Nephron progenitor cell (in vitro differentiated cells): ENCODE measurements around the gene PDXP.
A peak's percentile ranks its signal among the peaks of the same experiment; 100 is the strongest.

Source experiments
- DNase-seq: peaks from one replicate; pipeline ENCODE4 v3.0.0; 2021
- H3K27ac Mint-ChIP-seq: 2 replicates; pipeline ENCODE4 v1.8.0; 2021; ENCODE audit warnings: mild to moderate bottlenecking, moderate library complexity, mixed read lengths
- H3K27me3 Mint-ChIP-seq: 2 replicates; pipeline ENCODE4 v1.8.0; 2021; ENCODE audit warnings: mild to moderate bottlenecking, low read depth, mixed read lengths; ENCODE audit not compliant: poor library complexity
- H3K36me3 Mint-ChIP-seq: 2 replicates; pipeline ENCODE4 v1.8.0; 2021; ENCODE audit warnings: low read depth, mixed read lengths
- H3K4me1 Mint-ChIP-seq: 2 replicates; pipeline ENCODE4 v1.8.0; 2021; ENCODE audit warnings: mixed read lengths
- H3K4me3 Mint-ChIP-seq: 2 replicates; pipeline ENCODE4 v1.8.0; 2021; ENCODE audit warnings: mild to moderate bottlenecking, moderate library complexity, mixed read lengths
- H3K9me3 Mint-ChIP-seq: 2 replicates; pipeline ENCODE4 v1.8.0; 2021; ENCODE audit warnings: mild to moderate bottlenecking, moderate library complexity, mixed read lengths
- TF ChIP-seq, protein P1 (sequence below): fragments of 200-600 bp; sonication (generic); IDR thresholded peaks from 2 replicates; pipeline ENCODE4 v1.5.0; 2021; ENCODE audit warnings: antibody characterized with exemption

The PDXP gene

DNA sequence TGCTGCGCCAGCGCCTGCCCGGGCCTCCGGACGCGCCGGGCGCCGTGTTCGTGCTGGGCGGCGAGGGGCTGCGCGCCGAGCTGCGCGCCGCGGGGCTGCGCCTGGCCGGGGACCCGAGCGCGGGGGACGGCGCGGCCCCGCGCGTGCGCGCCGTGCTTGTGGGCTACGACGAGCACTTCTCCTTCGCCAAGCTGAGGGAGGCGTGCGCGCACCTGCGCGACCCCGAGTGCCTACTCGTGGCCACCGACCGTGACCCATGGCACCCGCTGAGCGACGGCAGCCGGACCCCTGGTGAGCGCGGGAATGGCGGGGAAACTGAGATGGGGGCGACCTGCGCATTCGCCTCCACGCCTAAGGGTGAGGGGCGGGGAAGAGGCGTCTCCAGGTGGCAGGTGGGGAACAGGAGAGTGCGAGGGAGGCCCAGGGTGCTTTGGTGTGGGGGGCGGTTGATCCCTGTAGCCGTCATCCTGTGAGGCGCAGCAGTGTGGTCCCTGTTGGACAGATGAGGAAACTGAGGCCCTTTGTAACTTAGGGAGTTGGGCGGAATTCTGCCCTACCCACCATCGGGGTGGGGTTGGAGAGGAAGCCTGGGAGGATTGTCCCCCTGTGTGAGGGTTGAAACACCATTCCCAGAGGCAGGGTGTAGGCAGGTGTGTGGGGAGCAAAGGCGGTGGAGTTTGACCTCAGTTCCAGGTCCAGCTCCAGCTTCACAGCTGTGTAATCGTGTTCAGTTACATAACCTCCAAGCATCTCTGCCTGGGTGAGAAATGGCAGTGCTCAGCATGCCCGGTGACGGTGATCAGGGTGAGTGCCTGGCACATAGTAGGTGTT lies 758 bp downstream of the PDXP start:
- Mint-ChIP-seq H3K27me3 (no peaks in the 10 kb centered on the region), H3K4me3 (peak overlapping the region; percentile 86), H3K36me3 (peaks cover 6% of the 10 kb centered on the region), H3K9me3 (no peaks in the 10 kb centered on the region), H3K4me1 (peaks cover 46% of the 10 kb centered on the region), H3K27ac (peak overlapping the region; percentile 71)
- DNase-seq = peak; percentile 48
- TF ChIP-seq, protein P1, sequence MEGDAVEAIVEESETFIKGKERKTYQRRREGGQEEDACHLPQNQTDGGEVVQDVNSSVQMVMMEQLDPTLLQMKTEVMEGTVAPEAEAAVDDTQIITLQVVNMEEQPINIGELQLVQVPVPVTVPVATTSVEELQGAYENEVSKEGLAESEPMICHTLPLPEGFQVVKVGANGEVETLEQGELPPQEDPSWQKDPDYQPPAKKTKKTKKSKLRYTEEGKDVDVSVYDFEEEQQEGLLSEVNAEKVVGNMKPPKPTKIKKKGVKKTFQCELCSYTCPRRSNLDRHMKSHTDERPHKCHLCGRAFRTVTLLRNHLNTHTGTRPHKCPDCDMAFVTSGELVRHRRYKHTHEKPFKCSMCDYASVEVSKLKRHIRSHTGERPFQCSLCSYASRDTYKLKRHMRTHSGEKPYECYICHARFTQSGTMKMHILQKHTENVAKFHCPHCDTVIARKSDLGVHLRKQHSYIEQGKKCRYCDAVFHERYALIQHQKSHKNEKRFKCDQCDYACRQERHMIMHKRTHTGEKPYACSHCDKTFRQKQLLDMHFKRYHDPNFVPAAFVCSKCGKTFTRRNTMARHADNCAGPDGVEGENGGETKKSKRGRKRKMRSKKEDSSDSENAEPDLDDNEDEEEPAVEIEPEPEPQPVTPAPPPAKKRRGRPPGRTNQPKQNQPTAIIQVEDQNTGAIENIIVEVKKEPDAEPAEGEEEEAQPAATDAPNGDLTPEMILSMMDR = no peak

DNA sequence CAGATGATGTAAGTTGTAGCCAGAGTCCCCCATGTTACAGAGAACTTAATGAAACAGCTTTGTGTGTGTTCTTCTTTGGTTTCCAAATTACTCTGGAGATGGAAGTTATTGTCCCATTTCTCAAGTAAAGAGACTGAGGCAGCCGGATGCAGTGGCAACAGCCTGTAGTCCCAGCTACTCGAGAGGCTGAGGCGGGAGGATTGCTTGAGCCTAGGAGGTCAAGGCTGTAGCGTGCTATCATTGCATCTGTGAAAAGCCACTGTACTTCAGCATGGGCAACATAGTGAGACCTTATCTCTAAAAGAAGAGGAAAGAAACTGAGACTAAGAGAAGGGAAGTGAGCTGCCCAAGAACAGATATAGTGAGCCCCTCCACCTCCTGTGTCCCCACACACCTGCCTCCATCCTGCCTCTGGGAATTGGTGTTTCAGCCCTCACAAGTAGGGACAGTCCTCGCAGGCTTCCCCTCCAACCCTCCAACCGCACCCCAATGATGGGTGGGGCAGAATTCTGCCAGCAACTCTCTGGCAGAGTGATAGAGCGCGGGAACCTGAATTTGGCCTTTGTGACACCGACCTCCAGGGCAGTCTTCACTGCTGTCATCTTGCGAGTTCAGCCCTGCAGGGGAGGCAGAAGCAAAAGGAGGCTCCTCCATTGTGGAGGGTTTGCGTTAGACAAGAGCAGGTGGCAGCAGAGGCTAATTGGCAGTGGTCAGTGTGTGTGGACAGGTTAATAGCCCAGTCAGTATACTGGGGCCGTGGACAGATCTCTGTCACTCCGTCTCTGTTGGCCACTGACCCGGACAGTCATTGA lies 1.6 kb downstream of the PDXP start:
- H3K36me3 Mint-ChIP-seq = peaks cover 6% of the 10 kb centered on the region
- no peaks in the 10 kb centered on the region for H3K9me3 Mint-ChIP-seq
- DNase-seq = no peak
- H3K4me3 Mint-ChIP-seq = peak overlapping the region; percentile 86
- TF ChIP-seq, protein P1 = no peak
- peak overlapping the region; percentile 71 for H3K27ac Mint-ChIP-seq
- peaks cover 46% of the 10 kb centered on the region for H3K4me1 Mint-ChIP-seq
- H3K27me3 Mint-ChIP-seq = no peaks in the 10 kb centered on the region

DNA sequence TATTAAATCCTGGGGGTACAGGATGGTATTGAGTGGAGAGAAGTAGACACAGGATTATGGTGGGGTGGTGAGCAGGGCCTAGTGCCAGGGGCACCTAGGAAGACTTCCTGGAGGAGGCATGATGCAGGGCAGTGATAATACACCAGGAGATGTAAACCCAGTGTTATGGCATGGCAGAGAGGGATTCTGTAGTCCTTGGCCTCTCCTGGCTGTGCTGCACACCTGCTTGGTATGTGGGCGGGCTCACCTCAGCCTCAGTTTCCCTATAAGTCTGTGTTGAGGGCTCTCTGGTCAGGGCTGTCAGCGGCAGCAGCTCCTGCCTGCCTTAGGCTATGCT lies 2.2 kb downstream of the PDXP start:
- no peaks in the 10 kb centered on the region for H3K27me3 Mint-ChIP-seq
- H3K9me3 Mint-ChIP-seq = no peaks in the 10 kb centered on the region
- H3K27ac Mint-ChIP-seq = no peak overlapping the region
- H3K4me1 Mint-ChIP-seq = peaks cover 46% of the 10 kb centered on the region
- H3K4me3 Mint-ChIP-seq = peak overlapping the region; percentile 86
- TF ChIP-seq, protein P1 = no peak
- peaks cover 6% of the 10 kb centered on the region for H3K36me3 Mint-ChIP-seq
- no peak for DNase-seq

DNA sequence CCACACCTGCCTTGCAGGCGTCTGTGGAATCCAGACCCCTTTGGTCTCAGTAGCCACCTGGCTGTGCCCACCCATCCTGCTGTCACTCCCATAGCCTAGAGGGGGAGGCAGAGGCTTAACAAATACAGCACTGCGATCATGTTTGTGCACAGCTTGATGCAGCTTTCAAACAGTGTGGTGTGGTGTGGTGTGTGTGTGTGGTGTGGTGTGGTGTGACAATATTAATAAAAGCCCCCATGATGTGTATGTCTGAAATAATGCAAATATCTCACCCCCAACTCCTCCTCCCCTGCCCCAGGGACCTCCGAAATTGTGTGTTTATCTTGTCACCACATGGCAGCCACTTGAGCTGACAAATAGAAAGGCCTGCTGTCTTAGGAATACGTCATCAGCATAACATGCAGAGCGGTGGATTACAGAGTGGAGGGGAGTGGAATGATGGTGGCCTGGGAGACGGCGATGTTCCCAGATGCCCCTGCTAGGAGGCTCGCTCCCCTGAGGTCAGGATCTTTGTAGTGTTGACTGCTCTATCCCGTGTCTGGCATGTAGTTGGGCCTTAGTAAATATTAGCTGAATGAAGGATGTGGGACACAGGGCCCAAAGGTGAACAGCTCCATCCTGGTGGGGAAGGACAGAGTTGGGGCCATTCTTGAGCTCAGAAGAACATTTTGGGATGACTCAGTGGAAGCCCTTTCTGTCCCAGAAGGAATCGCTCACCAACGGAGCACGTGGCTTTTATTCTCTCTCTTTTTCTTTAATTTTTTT lies 2.8 kb downstream of the PDXP start:
- Mint-ChIP-seq H3K9me3 (no peaks in the 10 kb centered on the region), H3K27me3 (no peaks in the 10 kb centered on the region), H3K27ac (peak overlapping the region; percentile 43), H3K4me1 (peaks cover 48% of the 10 kb centered on the region), H3K36me3 (peaks cover 12% of the 10 kb centered on the region), H3K4me3 (peak overlapping the region; percentile 86)
- no peak for DNase-seq
- TF ChIP-seq, protein P1 = no peak

DNA sequence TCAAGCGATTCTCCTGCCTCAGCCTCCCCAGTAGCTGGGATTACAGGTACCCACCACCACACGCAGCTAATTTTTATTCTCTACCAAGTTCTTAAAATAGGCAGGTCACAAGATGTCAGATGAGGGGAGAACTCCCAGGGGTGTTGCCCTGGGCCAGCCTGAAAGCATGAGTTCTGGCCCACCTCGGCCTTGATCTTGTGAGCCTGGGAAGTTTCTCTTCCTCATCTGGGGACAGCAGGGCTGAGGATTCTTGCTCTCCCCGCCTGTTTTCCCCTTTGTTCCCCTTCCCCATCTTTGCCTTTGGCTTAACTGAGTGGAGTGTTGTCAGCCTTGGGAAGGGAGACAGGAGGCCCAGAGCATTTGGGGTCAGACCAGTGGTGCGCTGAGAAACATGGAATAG lies 3.5 kb downstream of the PDXP start:
- Mint-ChIP-seq H3K9me3 (no peaks in the 10 kb centered on the region), H3K4me3 (no peak overlapping the region)

More for the DNA sequence above, 3.5 kb downstream of the PDXP start:
- no peak for DNase-seq
- Mint-ChIP-seq H3K4me1 (peaks cover 55% of the 10 kb centered on the region), H3K27ac (peak overlapping the region; percentile 93), H3K36me3 (peaks cover 19% of the 10 kb centered on the region), H3K27me3 (no peaks in the 10 kb centered on the region)
- TF ChIP-seq, protein P1 = no peak
